Neural progenitor cell (in vitro differentiated cells): ENCODE measurements around the gene DHX40. TPM values are rescaled to one million over a fixed set of nuclear protein-coding genes. Genes with fewer than 3 reads are reported as not detected.

Experiments
- DNase-seq: peaks from one replicate; pipeline ENCODE4 v3.0.0-alpha.2; 2016; ENCODE audit warnings: low spot score
- H2AFZ ChIP-seq: fragments of 200-600 bp; sonication (generic); replicated peaks from 2 replicates; pipeline ENCODE4 v1.6.1; 2016; ENCODE audit warnings: antibody characterized with exemption
- H3F3A ChIP-seq: fragments of 200-600 bp; sonication (generic); 2 replicates; pipeline ENCODE4 v1.6.1; 2016; ENCODE audit warnings: antibody characterized with exemption, low read depth
- H3K27ac ChIP-seq: fragments of 200-600 bp; sonication (generic); 2 replicates; pipeline ENCODE4 v1.5.1; 2016; ENCODE audit warnings: mild to moderate bottlenecking
- H3K27me3 ChIP-seq: fragments of 200-600 bp; sonication (generic); 2 replicates; pipeline ENCODE4 v1.6.1; 2016; ENCODE audit warnings: mild to moderate bottlenecking, moderate library complexity
- H3K36me3 ChIP-seq: fragments of 200-600 bp; sonication (generic); 2 replicates; pipeline ENCODE4 v1.5.1; 2016
- H3K4me1 ChIP-seq: fragments of 200-600 bp; sonication (generic); 2 replicates; pipeline ENCODE4 v1.6.1; 2016; ENCODE audit warnings: mixed run types
- H3K4me2 ChIP-seq: fragments of 200-600 bp; sonication (generic); 2 replicates; pipeline ENCODE4 v1.6.1; 2016
- H3K4me3 ChIP-seq: fragments of 200-600 bp; sonication (generic); 2 replicates; pipeline ENCODE4 v1.5.1; 2016
- H3K79me2 ChIP-seq: fragments of 200-600 bp; sonication (generic); 2 replicates; pipeline ENCODE4 v1.6.1; 2016; ENCODE audit warnings: low read depth
- H3K9ac ChIP-seq: fragments of 200-600 bp; sonication (generic); 2 replicates; pipeline ENCODE4 v1.6.1; 2016
- H3K9me3 ChIP-seq: fragments of 200-600 bp; sonication (generic); 2 replicates; pipeline ENCODE4 v1.5.1; 2016; ENCODE audit warnings: low read depth
- H4K20me1 ChIP-seq: fragments of 200-600 bp; sonication (generic); 2 replicates; pipeline ENCODE4 v1.6.1; 2016; ENCODE audit warnings: low read depth
- H3K27ac Mint-ChIP-seq: 3 replicates; pipeline ENCODE4 v1.8.0; 2021; ENCODE audit warnings: mixed read lengths
- H3K27me3 Mint-ChIP-seq: 2 replicates; pipeline ENCODE4 v1.8.0; 2022; ENCODE audit warnings: low read depth, mild to moderate bottlenecking, inconsistent platforms, moderate library complexity, mixed read lengths; ENCODE audit not compliant: insufficient read depth
- H3K36me3 Mint-ChIP-seq: 3 replicates; pipeline ENCODE4 v1.8.0; 2021; ENCODE audit warnings: mixed read lengths
- H3K4me1 Mint-ChIP-seq: 3 replicates; pipeline ENCODE4 v1.8.0; 2021; ENCODE audit warnings: mixed read lengths
- H3K4me3 Mint-ChIP-seq: 3 replicates; pipeline ENCODE4 v1.8.0; 2021; ENCODE audit warnings: mild to moderate bottlenecking, moderate library complexity, mixed read lengths
- H3K9me3 Mint-ChIP-seq: 3 replicates; pipeline ENCODE4 v1.8.0; 2020; ENCODE audit warnings: mixed read lengths
- CTCF ChIP-seq: fragments of 200-600 bp; sonication (generic); IDR thresholded peaks from 2 replicates; pipeline ENCODE4 v1.5.1; 2017; ENCODE audit warnings: antibody characterized with exemption, mild to moderate bottlenecking
- EZH2 ChIP-seq: fragments of 200-600 bp; sonication (generic); IDR thresholded peaks from 2 replicates; pipeline ENCODE4 v1.6.1; 2017; ENCODE audit warnings: antibody characterized with exemption, mild to moderate bottlenecking, moderate library complexity
- EZH2phosphoT487 ChIP-seq: fragments of 200-600 bp; sonication (generic); IDR thresholded peaks from 2 replicates; pipeline ENCODE4 v1.6.1; 2017; ENCODE audit warnings: antibody characterized with exemption
- total RNA-seq: library from RNA; depleted of rRNA; stranded (reverse); fragments of >200 nt; gene quantifications from 2 replicates; pipeline ENCODE4 v1.2.3, GENCODE V29; 2015; ENCODE audit warnings: low replicate concordance

Gene DHX40
- total RNA-seq, 1 donor from 2014 or later: 108 TPM

- Histone ChIP-seq H2AFZ (no peak overlapping the region), H3F3A (no peaks in the 10 kb centered on the region), H3K9me3 (no peaks in the 10 kb centered on the region), H3K27me3 (no peaks in the 10 kb centered on the region), H3K4me3 (no peak overlapping the region), H3K9ac (no peak overlapping the region), H3K4me2 (no peak overlapping the region), H3K36me3 (no peaks in the 10 kb centered on the region), H3K79me2 (peaks cover 100% of the 10 kb centered on the region), H3K4me1 (peaks cover 10% of the 10 kb centered on the region), H3K27ac (no peak overlapping the region), H4K20me1 (peaks cover 50% of the 10 kb centered on the region)
- Mint-ChIP-seq H3K27ac (no peak overlapping the region), H3K4me1 (peaks cover 9% of the 10 kb centered on the region), H3K4me3 (no peak overlapping the region), H3K9me3 (peaks cover 3% of the 10 kb centered on the region), H3K36me3 (peaks cover 21% of the 10 kb centered on the region), H3K27me3 (no peaks in the 10 kb centered on the region)
- DNase-seq: no peak
- TF ChIP-seq CTCF: no peak
- no peak for TF ChIP-seq EZH2phosphoT487
- TF ChIP-seq EZH2: no peak
Observed at GRCh38 chr17:59627274-59627673, 61.9 kb downstream of the DHX40 start.

GRCh38 chr17:59627770-59628171 is 62.4 kb downstream of the DHX40 start:
- Histone ChIP-seq H3K9ac (no peak overlapping the region), H3K36me3 (no peaks in the 10 kb centered on the region), H3K4me3 (no peak overlapping the region), H3K4me1 (peaks cover 6% of the 10 kb centered on the region), H3F3A (no peaks in the 10 kb centered on the region), H3K27me3 (no peaks in the 10 kb centered on the region), H2AFZ (no peak overlapping the region), H4K20me1 (peaks cover 45% of the 10 kb centered on the region), H3K4me2 (no peak overlapping the region), H3K79me2 (peaks cover 100% of the 10 kb centered on the region), H3K9me3 (no peaks in the 10 kb centered on the region), H3K27ac (no peak overlapping the region)
- Mint-ChIP-seq H3K9me3 (peaks cover 3% of the 10 kb centered on the region), H3K27me3 (no peaks in the 10 kb centered on the region), H3K4me1 (peaks cover 4% of the 10 kb centered on the region), H3K4me3 (no peak overlapping the region), H3K27ac (no peak overlapping the region), H3K36me3 (peaks cover 21% of the 10 kb centered on the region)
- DNase-seq: no peak
- TF ChIP-seq CTCF (no peak), EZH2phosphoT487 (no peak), EZH2 (no peak)

GRCh38 chr17:59629174-59629573 is 63.8 kb downstream of the DHX40 start:
- no peak for DNase-seq
- H2AFZ ChIP-seq: no peak overlapping the region
- no peaks in the 10 kb centered on the region for H3K9me3 ChIP-seq
- no peaks in the 10 kb centered on the region for H3K36me3 ChIP-seq
- Mint-ChIP-seq H3K27ac (no peak overlapping the region), H3K36me3 (peaks cover 19% of the 10 kb centered on the region), H3K4me3 (no peak overlapping the region), H3K9me3 (peaks cover 3% of the 10 kb centered on the region), H3K27me3 (no peaks in the 10 kb centered on the region), H3K4me1 (no peaks in the 10 kb centered on the region)
- no peaks in the 10 kb centered on the region for H3F3A ChIP-seq
- H3K4me2 ChIP-seq: no peak overlapping the region
- no peak for TF ChIP-seq EZH2phosphoT487
- no peak for TF ChIP-seq EZH2
- no peak for TF ChIP-seq CTCF
- peaks cover 37% of the 10 kb centered on the region for H4K20me1 ChIP-seq
- H3K9ac ChIP-seq: no peak overlapping the region
- H3K79me2 ChIP-seq: peaks cover 100% of the 10 kb centered on the region
- H3K4me3 ChIP-seq: no peak overlapping the region
- no peaks in the 10 kb centered on the region for H3K27me3 ChIP-seq
- no peak overlapping the region for H3K27ac ChIP-seq
- no peaks in the 10 kb centered on the region for H3K4me1 ChIP-seq

GRCh38 chr17:59631276-59631675 is 65.9 kb downstream of the DHX40 start:
- H3K4me2 ChIP-seq: no peak overlapping the region
- H3K4me3 ChIP-seq: no peak overlapping the region
- peaks cover 100% of the 10 kb centered on the region for H3K79me2 ChIP-seq
- H3F3A ChIP-seq: no peaks in the 10 kb centered on the region
- Mint-ChIP-seq H3K27ac (no peak overlapping the region), H3K36me3 (peaks cover 16% of the 10 kb centered on the region), H3K27me3 (no peaks in the 10 kb centered on the region), H3K4me1 (peaks cover 3% of the 10 kb centered on the region), H3K4me3 (no peak overlapping the region), H3K9me3 (peaks cover 3% of the 10 kb centered on the region)
- H3K4me1 ChIP-seq: no peaks in the 10 kb centered on the region
- no peaks in the 10 kb centered on the region for H3K9me3 ChIP-seq
- H3K9ac ChIP-seq: no peak overlapping the region
- no peak overlapping the region for H3K27ac ChIP-seq
- DNase-seq: no peak
- TF ChIP-seq CTCF: no peak
- no peak for TF ChIP-seq EZH2
- peaks cover 34% of the 10 kb centered on the region for H4K20me1 ChIP-seq
- no peaks in the 10 kb centered on the region for H3K36me3 ChIP-seq
- H3K27me3 ChIP-seq: no peaks in the 10 kb centered on the region
- no peak overlapping the region for H2AFZ ChIP-seq
